OCI-M2 (cell line): Measurements from ENCODE around the gene TMEM187.

Experiments used
- DNase-seq: peaks from one replicate; lab custom pipeline; 2025; ENCODE audit not compliant: unreplicated experiment; lab: John Stamatoyannopoulos, UW

TMEM187 gene

GRCh38 chrX:154019061-154019621, 46.6 kb downstream of the TMEM187 start:
- DNase-seq: no peak

GRCh38 chrX:154019633-154020528, 47.3 kb downstream of the TMEM187 start, which contains the start of gene IRAK1:
Gene IRAK1, minus strand, starts transcription at chrX:154019902. Its CDS starts 90 bp downstream, at chrX:154019812.
- DNase-seq: no peak

- no peak for DNase-seq
Observed at GRCh38 chrX:154020536-154021115, 48.1 kb downstream of the TMEM187 start.

GRCh38 chrX:154021131-154021611, 48.6 kb downstream of the TMEM187 start:
- DNase-seq: no peak

- no peak for DNase-seq
Observed at GRCh38 chrX:154022108-154022507, 49.6 kb downstream of the TMEM187 start.

- DNase-seq: no peak
Observed at GRCh38 chrX:154023276-154024000, 50.9 kb downstream of the TMEM187 start.

GRCh38 chrX:154024271-154024670, 51.7 kb downstream of the TMEM187 start:
- DNase-seq: no peak

- no peak for DNase-seq
Observed at GRCh38 chrX:154025230-154025629, 52.7 kb downstream of the TMEM187 start.

GRCh38 chrX:154026136-154027021, 53.8 kb downstream of the TMEM187 start:
- DNase-seq: no peak

- no peak for DNase-seq
Observed at GRCh38 chrX:154027022-154027402, 54.5 kb downstream of the TMEM187 start.

- DNase-seq: no peak
Observed at GRCh38 chrX:154027986-154028385, 55.4 kb downstream of the TMEM187 start.

- DNase-seq: no peak
Observed at GRCh38 chrX:154028502-154029184, 56.1 kb downstream of the TMEM187 start.

- DNase-seq: no peak
Observed at GRCh38 chrX:154029439-154029838, 56.9 kb downstream of the TMEM187 start.

GRCh38 chrX:154030266-154030665, 57.7 kb downstream of the TMEM187 start:
- no peak for DNase-seq

GRCh38 chrX:154030715-154031305, 58.3 kb downstream of the TMEM187 start:
- DNase-seq: no peak

GRCh38 chrX:154032160-154032559, 59.6 kb downstream of the TMEM187 start:
- no peak for DNase-seq

- DNase-seq: no peak
Observed at GRCh38 chrX:154032653-154033052, 60.1 kb downstream of the TMEM187 start.
